CD14-positive monocyte (primary cell): ENCODE measurements around the gene BSND. TPM values are rescaled to one million over a fixed set of nuclear protein-coding genes. Genes with fewer than 3 reads are reported as not detected.

Source experiments
- DNase-seq, 3 donors: peaks; one replicate each; pipeline ENCODE4 v3.0.0-alpha.2; 2011 to 2022
- H2AFZ ChIP-seq: 2 replicates; pipeline ENCODE4 v1.6.0; 2012; ENCODE audit warnings: mild to moderate bottlenecking, low read depth, low read length, inconsistent platforms; ENCODE audit not compliant: insufficient read depth, poor library complexity, severe bottlenecking
- H3K27ac ChIP-seq, 2 donors: 1 replicate in 1 of 2; 2 replicates in 1 of 2; pipeline ENCODE4 v1.5.1; 2012 to 2013; ENCODE audit warnings: low read length in 2 of 2, control low read depth in 1 of 2, inconsistent platforms in 1 of 2, low read depth in 1 of 2, mild to moderate bottlenecking in 1 of 2
- H3K27me3 ChIP-seq, 2 donors: one replicate each; pipeline versions ENCODE4 v1.6.0 to v1.6.1; 2011 to 2013; ENCODE audit warnings: low read length in 2 of 2; ENCODE audit not compliant: control insufficient read depth in 2 of 2, insufficient read depth in 2 of 2
- H3K36me3 ChIP-seq, 2 donors: replicated peaks in 1 of 2; 1 replicate in 1 of 2; 2 replicates in 1 of 2; pipeline versions ENCODE4 v1.5.1 to v1.6.1; 2012 to 2013; ENCODE audit warnings: low read length in 2 of 2, control low read depth in 1 of 2, inconsistent platforms in 1 of 2, mild to moderate bottlenecking in 1 of 2; ENCODE audit not compliant: insufficient read depth in 2 of 2, control insufficient read depth in 1 of 2
- H3K4me1 ChIP-seq, 2 donors: 1 replicate in 1 of 2; 2 replicates in 1 of 2; pipeline versions ENCODE4 v1.5.1 to v1.6.1; 2012 to 2013; ENCODE audit warnings: low read length in 2 of 2, control low read depth in 1 of 2, inconsistent platforms in 1 of 2, mild to moderate bottlenecking in 1 of 2, moderate library complexity in 1 of 2; ENCODE audit not compliant: insufficient read depth in 2 of 2, control insufficient read depth in 1 of 2
- H3K4me2 ChIP-seq: replicated peaks from 2 replicates; pipeline ENCODE3; 2012; ENCODE audit warnings: low read length, moderate library complexity, mild to moderate bottlenecking; ENCODE audit not compliant: poor library complexity, severe bottlenecking; ENCODE audit errors: extremely low read depth
- H3K4me3 ChIP-seq, 3 experiments: fragments of 200-600 bp in 1 of 3; sonication (generic) in 1 of 3; replicated peaks in 1 of 3; 1 replicate in 2 of 3; 2 replicates in 1 of 3; pipeline ENCODE4 v1.5.1; 2011 to 2013; ENCODE audit warnings: low read length in 3 of 3, mild to moderate bottlenecking in 3 of 3, control low read depth in 2 of 3, low read depth in 2 of 3, inconsistent platforms in 1 of 3, moderate library complexity in 1 of 3
- H3K79me2 ChIP-seq: 2 replicates; pipeline ENCODE4 v1.6.0; 2012; ENCODE audit warnings: mild to moderate bottlenecking, control low read depth, inconsistent platforms, low read length, moderate library complexity; ENCODE audit not compliant: insufficient read depth
- H3K9ac ChIP-seq: 2 replicates; pipeline ENCODE4 v1.6.0; 2017; ENCODE audit warnings: low read length, mild to moderate bottlenecking; ENCODE audit not compliant: insufficient read depth, poor library complexity, severe bottlenecking
- H3K9me3 ChIP-seq, 2 donors: replicated peaks in 1 of 2; 1 replicate in 1 of 2; 2 replicates in 1 of 2; pipeline versions ENCODE4 v1.5.1 to v1.6.1; 2012 to 2013; ENCODE audit warnings: low read length in 2 of 2, control low read depth in 1 of 2; ENCODE audit not compliant: control insufficient read depth in 1 of 2, insufficient read depth in 1 of 2
- H4K20me1 ChIP-seq: 2 replicates; pipeline ENCODE4 v1.6.0; 2012; ENCODE audit warnings: mild to moderate bottlenecking, low read length, control low read depth, moderate library complexity; ENCODE audit not compliant: insufficient read depth
- H3K27ac Mint-ChIP-seq, 7 donors: one replicate each; pipeline ENCODE4 v1.8.0; 2020; ENCODE audit warnings: mild to moderate bottlenecking in 7 of 7, mixed read lengths in 7 of 7, moderate library complexity in 6 of 7, inconsistent platforms in 2 of 7
- H3K27me3 Mint-ChIP-seq, 3 donors: one replicate each; pipeline ENCODE4 v1.8.0; 2021 to 2022; ENCODE audit warnings: low read depth in 3 of 3, mild to moderate bottlenecking in 3 of 3, mixed read lengths in 3 of 3, moderate library complexity in 3 of 3, inconsistent platforms in 1 of 3
- H3K36me3 Mint-ChIP-seq, 2 donors: one replicate each; pipeline ENCODE4 v1.8.0; 2020; ENCODE audit warnings: mixed read lengths in 2 of 2, inconsistent platforms in 1 of 2, mild to moderate bottlenecking in 1 of 2
- H3K4me1 Mint-ChIP-seq: one replicate; pipeline ENCODE4 v1.8.0; 2020; ENCODE audit warnings: mild to moderate bottlenecking, mixed read lengths
- H3K4me3 Mint-ChIP-seq, 2 donors: one replicate each; pipeline ENCODE4 v1.8.0; 2020; ENCODE audit warnings: mild to moderate bottlenecking in 2 of 2, mixed read lengths in 2 of 2, moderate library complexity in 1 of 2
- H3K9me3 Mint-ChIP-seq, 7 donors: one replicate each; pipeline ENCODE4 v1.8.0; 2020 to 2022; ENCODE audit warnings: mixed read lengths in 7 of 7, mild to moderate bottlenecking in 6 of 7, moderate library complexity in 6 of 7, inconsistent platforms in 2 of 7
- CTCF ChIP-seq: fragments of 200-600 bp; IDR thresholded peaks from one replicate; pipeline ENCODE4 v1.8.0; 2022; ENCODE audit warnings: antibody characterized with exemption, mild to moderate bottlenecking
- WGBS: methylation state at CpG from one replicate; pipeline ENCODE4 v1.1.5; 2013; ENCODE audit warnings: missing lambda C conversion rate; ENCODE audit not compliant: insufficient coverage; 5-methylcytosine and 5-hydroxymethylcytosine counted together
- intact Hi-C, 2 donors: fragments of 100-400 bp; cut with micrococcal nuclease; formaldehyde crosslinking; loops; one replicate each; pipeline versions ENCODE4 v1.15.0 to v1.15.1; 2023
- polyA plus RNA-seq, 3 donors: library from polyadenylated mRNA; depleted of rRNA in 1 of 3; unstranded in 2 of 3; stranded (reverse) in 1 of 3; fragments of 300-500 nt in 2 of 3; fragments of >200 nt in 1 of 3; fragmentation: Illumina TruSeq in 2 of 3; gene quantifications; 1 replicate in 2 of 3; 2 replicates in 1 of 3; pipeline ENCODE4 v1.2.3, GENCODE V29; 2012 to 2021

Gene BSND
- polyA plus RNA-seq, 3 donors = not detected

- Histone ChIP-seq H3K27ac (no peak overlapping the region), H3K9ac (no peak overlapping the region), H3K79me2 (no peaks in the 10 kb centered on the region), H3K27me3 (peaks cover 0 to 11% of the 10 kb centered on the region in 2 donors), H3K4me2 (no peak overlapping the region), H3K4me3 (no peak overlapping the region), H3K36me3 (no peaks in the 10 kb centered on the region), H3K4me1 (peaks cover 16 to 19% of the 10 kb centered on the region in 2 donors), H3K9me3 (no peaks in the 10 kb centered on the region), H2AFZ (no peak overlapping the region), H4K20me1 (no peaks in the 10 kb centered on the region)
- 89% methylated on average over 4 of the region's 4 CpGs for WGBS
- peaks cover 11 to 27% (median 16%) of the 10 kb centered on the region in 3 donors for H3K27me3 Mint-ChIP-seq
- TF ChIP-seq CTCF = no peak
- no peak for DNase-seq
- H3K4me3 Mint-ChIP-seq = no peak overlapping the region
- no peaks in the 10 kb centered on the region for H3K36me3 Mint-ChIP-seq
- H3K27ac Mint-ChIP-seq = peak overlapping the region in 1 of 7 donors; percentile 56
- H3K9me3 Mint-ChIP-seq = peaks cover 0 to 5% (median 0%) of the 10 kb centered on the region in 7 donors
- H3K4me1 Mint-ChIP-seq = peaks cover 29% of the 10 kb centered on the region
- intact Hi-C loops = no loop called here
These were observed 26.3 kb upstream of the BSND start for GRCh38 chr1:54972436-54972835.

GRCh38 chr1:54973205-54973921, 25.4 kb upstream of the BSND start:
- peaks cover 12% of the 10 kb centered on the region in 2 donors for H3K4me1 ChIP-seq
- intact Hi-C loops = no loop called here
- no peak for DNase-seq
- no peaks in the 10 kb centered on the region for H3K79me2 ChIP-seq
- Mint-ChIP-seq H3K36me3 (no peaks in the 10 kb centered on the region), H3K9me3 (peaks cover 0 to 5% (median 0%) of the 10 kb centered on the region in 7 donors), H3K4me3 (no peak overlapping the region), H3K4me1 (peaks cover 24% of the 10 kb centered on the region), H3K27me3 (peaks cover 12 to 33% (median 23%) of the 10 kb centered on the region in 3 donors), H3K27ac (peak overlapping the region in 2 of 7 donors; percentile 17 to 36)
- no peak overlapping the region for H3K27ac ChIP-seq
- H3K4me3 ChIP-seq = no peak overlapping the region
- 53% methylated on average over 4 of the region's 5 CpGs for WGBS
- no peaks in the 10 kb centered on the region for H4K20me1 ChIP-seq
- no peaks in the 10 kb centered on the region for H3K9me3 ChIP-seq
- H3K27me3 ChIP-seq = peaks cover 0 to 11% of the 10 kb centered on the region in 2 donors
- peak; percentile 42 for TF ChIP-seq CTCF
- H3K9ac ChIP-seq = no peak overlapping the region
- no peaks in the 10 kb centered on the region for H3K36me3 ChIP-seq
- H3K4me2 ChIP-seq = no peak overlapping the region
- H2AFZ ChIP-seq = no peak overlapping the region
